NCI-H526 treated with DMSO at 0.1 percent for 48 hours (cell line): ENCODE results near the gene PROZ.

Experiments used
- DNase-seq: peaks from one replicate; lab custom pipeline; 2025; lab: John Stamatoyannopoulos, UW

The PROZ gene

DNA sequence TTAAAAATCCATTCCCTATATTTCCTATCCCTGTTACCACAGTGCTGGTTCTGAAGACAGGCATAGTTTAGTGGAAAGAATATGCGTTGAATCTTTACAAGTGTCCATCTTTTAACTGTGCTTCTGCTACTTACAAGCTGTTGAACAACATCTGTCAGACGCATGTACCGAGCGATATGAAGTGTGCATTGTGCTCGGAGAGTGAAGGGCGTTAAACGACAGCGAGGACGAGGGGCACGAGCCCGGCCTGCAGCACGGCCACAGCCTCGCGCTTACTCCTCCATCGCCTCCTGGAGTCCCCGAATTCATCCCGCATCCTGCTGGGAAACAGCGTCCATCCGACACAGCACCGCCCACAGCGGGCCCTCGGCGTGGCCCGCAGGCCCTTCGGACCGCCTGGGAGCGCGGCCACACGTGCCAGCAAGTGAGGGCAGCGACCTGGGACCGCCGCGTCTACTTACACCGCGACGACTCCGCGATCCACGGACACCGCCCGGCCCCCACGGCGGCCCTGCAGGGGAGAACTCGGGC, 49.5 kb downstream of the PROZ start:
- no peak for DNase-seq

DNA sequence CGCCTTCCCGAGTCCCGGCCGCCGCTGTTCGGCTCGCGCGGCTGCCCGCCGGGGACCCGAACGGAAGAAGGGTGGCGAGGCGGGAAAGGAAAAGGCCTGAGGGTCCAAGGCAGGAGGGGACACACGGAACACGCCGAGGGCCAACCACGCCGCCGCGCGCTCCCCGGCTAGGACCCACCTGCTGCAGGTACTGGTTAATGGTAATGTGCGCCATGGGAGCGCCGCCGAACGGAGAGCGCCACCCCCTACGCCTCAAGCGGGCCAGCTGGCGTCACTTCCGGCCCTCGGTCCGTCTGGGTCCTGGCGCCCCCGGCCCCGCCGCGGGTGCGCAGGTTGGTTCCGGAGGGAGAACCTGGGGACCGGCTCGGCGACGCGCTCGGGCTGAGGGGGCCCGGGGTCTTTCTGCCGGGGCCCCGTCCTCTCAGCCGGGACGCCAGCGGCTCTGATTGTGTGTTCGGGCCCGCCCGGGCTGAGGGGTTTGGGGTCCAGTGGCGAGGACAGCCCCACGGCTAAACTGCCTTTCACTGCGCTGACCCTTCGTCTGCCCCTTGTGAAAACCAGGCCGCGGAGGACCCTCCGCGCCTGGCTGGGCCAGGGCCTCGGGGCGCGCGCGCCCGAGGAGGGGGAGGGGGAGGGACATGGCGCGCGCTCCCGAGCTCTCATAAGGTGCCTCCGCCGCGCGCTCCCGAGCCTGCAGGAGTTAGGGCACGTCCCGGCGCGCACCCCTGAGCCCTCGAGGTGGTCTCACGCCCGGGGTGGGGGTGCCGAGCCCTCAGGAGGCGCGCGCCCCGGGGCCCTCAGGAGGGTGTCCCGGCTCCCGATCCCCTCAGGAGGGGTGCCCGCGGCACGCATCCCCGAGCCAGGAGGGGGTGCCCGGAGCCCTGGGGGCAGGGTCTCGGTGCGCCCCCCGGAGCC, 50.2 kb downstream of the PROZ start, which contains the start of gene PCID2:
Gene PCID2, minus strand, starts transcription at position 249 of the 915 bp plus-strand sequence. Its CDS starts 35 bp downstream, at position 214.
- peak; percentile 85 for DNase-seq

GRCh38 chr13:113209336-113209758, 50.9 kb downstream of the PROZ start, which contains the start of gene CUL4A:
Gene CUL4A, plus strand, starts transcription at chr13:113209613. Its CDS starts 15 bp downstream, at chr13:113209628.
- DNase-seq, result peak; percentile 63

- DNase-seq, result peak; percentile 57
Observed at GRCh38 chr13:113209759-113210421, 51.4 kb downstream of the PROZ start.

- DNase-seq, result no peak
Observed at GRCh38 chr13:113210833-113211232, 52.4 kb downstream of the PROZ start.

DNA sequence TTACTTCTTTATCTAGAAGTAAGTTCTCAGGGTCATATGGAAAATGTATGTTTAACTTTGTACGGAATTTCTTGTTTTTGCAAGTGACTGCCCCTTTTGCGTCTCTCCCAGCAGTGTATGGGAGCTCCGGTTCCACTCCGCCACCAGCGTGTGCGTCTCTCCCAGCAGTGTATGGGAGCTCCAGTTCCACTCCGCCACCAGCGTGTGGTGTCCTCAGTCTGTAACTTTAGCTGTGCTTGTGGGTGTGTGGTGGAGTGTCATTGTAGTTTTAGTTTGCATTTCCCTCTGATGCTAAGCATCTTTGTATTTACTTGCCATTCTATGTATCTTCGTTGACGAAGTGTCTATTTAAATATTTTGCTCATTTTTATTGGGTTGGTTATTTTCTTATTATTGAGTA, 53.3 kb downstream of the PROZ start:
- no peak for DNase-seq

DNA sequence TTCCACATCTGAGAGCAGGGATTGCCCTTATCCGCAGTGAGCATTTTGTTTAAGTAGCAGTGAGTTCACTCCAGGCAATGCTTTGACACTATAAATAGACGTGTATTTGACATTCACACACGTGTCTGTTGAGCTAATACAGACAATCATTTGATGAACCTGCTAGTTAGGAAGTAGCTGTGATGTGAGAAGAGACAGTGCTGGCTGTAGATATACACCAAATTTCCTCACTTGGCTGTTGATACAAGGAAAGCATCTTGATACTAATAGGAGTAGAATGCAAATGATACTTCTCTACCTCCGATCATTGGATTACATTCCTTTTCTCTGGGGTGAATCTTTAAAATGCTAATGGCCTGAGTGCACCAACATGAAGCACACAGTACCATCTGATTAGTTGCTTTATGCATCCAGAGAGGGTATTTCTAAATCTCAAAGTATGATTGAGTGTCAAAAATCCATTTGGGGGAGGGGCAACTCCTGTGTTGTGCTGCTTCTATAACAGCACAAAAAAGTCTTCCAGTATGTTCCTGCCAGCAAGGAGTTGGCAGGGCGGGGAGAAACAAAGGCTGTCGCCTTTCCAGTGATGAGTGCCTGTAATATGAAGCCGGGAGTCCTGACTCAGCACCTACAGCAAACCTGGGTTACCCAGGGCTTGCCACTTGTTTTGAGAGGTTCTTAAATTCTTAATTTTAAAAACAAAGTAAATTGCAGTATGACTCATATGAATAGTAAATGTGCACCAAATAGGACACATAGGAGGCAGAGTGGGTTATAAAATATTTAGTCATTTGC, 58.0 kb downstream of the PROZ start:
- peak; percentile 35 for DNase-seq

DNA sequence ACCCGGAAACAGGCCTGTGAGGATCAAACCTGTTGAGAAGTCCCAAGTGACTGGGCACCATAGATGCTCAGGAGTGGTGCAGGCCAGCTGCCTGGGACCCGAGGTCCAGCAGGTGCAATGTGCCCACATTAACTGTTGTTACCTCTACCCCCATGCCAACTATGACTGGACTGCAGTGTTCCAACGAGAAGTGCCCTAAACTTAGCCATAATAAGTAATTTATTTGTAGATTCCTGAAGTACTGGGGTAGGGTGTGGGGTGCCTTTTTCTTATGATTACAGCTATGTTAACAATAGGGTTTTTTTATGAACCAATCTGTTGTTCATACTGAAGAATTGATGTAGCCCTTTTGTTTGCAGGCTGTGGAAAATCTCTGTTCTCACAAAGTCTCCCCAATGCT, 60.1 kb downstream of the PROZ start:
- no peak for DNase-seq

DNA sequence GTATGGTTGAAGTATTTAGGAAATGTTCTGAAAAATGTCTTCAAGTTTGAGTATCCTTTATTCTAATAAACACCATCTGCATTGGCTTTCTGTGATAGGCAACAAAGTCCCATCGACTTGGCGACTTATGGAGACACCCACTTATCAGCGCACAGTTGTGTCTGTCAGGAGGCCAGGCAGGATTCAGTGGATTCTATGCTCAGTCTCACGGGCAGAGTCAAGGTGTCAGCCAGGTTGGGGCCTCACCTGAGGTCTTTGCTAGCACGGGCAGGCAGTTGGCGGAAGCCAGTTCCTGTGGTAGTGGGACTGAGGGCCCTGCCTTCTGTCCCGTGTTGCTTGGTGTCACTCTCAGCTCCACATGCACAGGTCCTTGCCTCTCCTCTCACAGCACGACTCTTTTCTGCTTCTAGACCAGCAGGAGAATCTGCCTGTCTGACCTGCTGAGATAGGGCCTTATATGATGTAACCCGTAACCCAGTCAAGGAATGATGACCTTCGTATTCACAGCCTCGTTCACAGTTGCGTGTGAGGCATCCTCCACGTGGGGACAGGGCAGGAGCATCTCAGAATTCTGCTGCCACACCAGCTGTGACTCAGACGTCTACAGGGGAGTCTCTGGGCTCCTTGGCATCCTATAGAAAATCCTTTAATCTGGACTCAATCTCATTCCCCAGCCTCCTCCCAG, 61.0 kb downstream of the PROZ start:
- DNase-seq, result no peak

GRCh38 chr13:113220141-113220598, 61.7 kb downstream of the PROZ start:
- no peak for DNase-seq

DNA sequence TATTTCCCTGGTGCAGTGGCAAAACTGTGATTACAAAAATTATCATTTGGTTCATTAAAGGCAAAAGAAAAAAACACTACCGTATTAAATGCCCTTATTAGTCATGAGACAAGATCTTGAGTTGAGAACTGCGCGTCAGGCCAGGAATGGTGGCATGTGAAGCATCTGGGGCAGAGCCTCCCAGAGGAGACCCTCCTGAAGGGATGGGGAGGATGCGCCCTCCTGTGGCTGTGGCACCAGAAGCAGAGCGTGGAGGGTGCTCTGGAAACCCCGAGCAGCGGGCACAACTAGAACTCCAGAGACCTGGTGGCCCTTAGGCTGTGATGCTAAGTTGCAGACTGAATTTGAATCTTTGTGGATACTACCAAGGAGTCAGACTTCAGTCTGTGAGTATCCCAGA, 62.4 kb downstream of the PROZ start:
- DNase-seq, result no peak
